ENCODE data around the gene CATSPER4.

The CATSPER4 gene

DNA sequence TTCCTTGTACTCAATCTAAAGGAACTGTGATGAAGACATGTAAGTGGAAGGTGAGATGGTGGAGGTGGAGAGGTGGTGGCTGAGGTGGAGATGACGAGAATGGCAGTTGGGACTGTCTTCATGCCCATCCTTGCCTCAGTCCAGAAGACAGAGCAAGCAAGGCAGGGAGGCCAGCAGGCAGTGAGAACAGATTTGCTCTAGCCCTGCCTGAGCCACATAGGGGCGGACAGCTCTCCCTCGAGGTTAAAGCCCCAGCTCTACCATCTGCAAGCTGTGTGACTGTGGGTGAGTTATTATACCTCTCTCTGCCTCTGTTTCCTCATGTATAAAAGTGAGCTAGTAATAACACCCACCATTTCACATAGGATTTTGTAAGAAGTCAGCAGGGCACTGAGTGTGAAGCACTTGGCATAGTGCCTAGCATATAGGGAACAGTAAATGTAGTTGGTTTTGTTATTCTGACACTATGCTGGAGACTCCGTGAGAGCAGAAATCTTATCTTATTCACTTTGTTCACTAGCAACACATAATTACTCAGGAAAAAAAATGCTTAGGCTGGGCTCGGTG is 36.4 kb upstream of the CATSPER4 start:
- TF ChIP-seq, protein P1, sequence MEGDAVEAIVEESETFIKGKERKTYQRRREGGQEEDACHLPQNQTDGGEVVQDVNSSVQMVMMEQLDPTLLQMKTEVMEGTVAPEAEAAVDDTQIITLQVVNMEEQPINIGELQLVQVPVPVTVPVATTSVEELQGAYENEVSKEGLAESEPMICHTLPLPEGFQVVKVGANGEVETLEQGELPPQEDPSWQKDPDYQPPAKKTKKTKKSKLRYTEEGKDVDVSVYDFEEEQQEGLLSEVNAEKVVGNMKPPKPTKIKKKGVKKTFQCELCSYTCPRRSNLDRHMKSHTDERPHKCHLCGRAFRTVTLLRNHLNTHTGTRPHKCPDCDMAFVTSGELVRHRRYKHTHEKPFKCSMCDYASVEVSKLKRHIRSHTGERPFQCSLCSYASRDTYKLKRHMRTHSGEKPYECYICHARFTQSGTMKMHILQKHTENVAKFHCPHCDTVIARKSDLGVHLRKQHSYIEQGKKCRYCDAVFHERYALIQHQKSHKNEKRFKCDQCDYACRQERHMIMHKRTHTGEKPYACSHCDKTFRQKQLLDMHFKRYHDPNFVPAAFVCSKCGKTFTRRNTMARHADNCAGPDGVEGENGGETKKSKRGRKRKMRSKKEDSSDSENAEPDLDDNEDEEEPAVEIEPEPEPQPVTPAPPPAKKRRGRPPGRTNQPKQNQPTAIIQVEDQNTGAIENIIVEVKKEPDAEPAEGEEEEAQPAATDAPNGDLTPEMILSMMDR (IDR thresholded peaks at IDR 0.05) = no peak
- peaks cover 9% of the 10 kb centered on the region for H3K27me3 Mint-ChIP-seq (ENCODE audit: low read depth, poor library complexity)

DNA sequence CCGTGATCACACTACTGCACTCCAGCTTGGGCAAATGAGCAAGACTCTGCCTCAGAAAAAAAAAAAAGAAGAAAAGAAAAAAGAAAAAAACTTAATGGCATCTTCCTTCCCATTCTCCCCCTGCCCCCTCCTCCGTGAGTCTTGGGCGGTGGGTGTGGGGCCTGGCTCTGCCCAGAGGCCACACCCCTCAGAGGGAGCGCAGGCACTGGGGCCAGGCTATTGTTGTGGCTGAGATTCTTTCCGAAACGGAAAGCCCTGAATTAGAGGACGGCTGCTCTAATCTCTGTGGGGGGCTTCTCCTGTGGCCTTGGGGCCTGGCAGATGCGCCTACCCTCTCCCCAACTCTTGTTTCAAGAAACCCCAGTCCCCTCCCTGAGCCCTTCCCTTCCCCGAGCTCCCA is 35.7 kb upstream of the CATSPER4 start:
- Mint-ChIP-seq H3K36me3 (ENCODE audit: low read depth) (no peaks in the 10 kb centered on the region), H3K4me1 (peaks cover 65% of the 10 kb centered on the region), H3K9me3 (no peaks in the 10 kb centered on the region), H3K27ac (no peak overlapping the region), H3K27me3 (ENCODE audit: low read depth, poor library complexity) (peaks cover 9% of the 10 kb centered on the region), H3K4me3 (peak overlapping the region; percentile 64)
- no peak for DNase-seq
- TF ChIP-seq, protein P1 (IDR thresholded peaks at IDR 0.05) = no peak

More for the DNA sequence above, 36.4 kb upstream of the CATSPER4 start:
- no peaks in the 10 kb centered on the region for H3K36me3 Mint-ChIP-seq (ENCODE audit: low read depth)
- H3K9me3 Mint-ChIP-seq = no peaks in the 10 kb centered on the region
- peaks cover 58% of the 10 kb centered on the region for H3K4me1 Mint-ChIP-seq
- DNase-seq = no peak
- no peak overlapping the region for H3K4me3 Mint-ChIP-seq
- no peak overlapping the region for H3K27ac Mint-ChIP-seq

GRCh38 chr1:26155370-26156284 is 34.8 kb upstream of the CATSPER4 start:
- H3K9me3 Mint-ChIP-seq = no peaks in the 10 kb centered on the region
- DNase-seq = no peak
- H3K27me3 Mint-ChIP-seq (ENCODE audit: low read depth, poor library complexity) = peaks cover 5% of the 10 kb centered on the region
- no peaks in the 10 kb centered on the region for H3K36me3 Mint-ChIP-seq (ENCODE audit: low read depth)
- TF ChIP-seq, protein P1 (IDR thresholded peaks at IDR 0.05) = no peak
- H3K4me1 Mint-ChIP-seq = peaks cover 68% of the 10 kb centered on the region
- H3K4me3 Mint-ChIP-seq = peak overlapping the region; percentile 64
- peak overlapping the region; percentile 36 for H3K27ac Mint-ChIP-seq

GRCh38 chr1:26156285-26157038 is 33.9 kb upstream of the CATSPER4 start:
- DNase-seq = peak; percentile 40
- H3K9me3 Mint-ChIP-seq = no peaks in the 10 kb centered on the region
- H3K4me3 Mint-ChIP-seq = peak overlapping the region; percentile 47
- H3K27ac Mint-ChIP-seq = no peak overlapping the region
- H3K36me3 Mint-ChIP-seq (ENCODE audit: low read depth) = no peaks in the 10 kb centered on the region
- no peaks in the 10 kb centered on the region for H3K27me3 Mint-ChIP-seq (ENCODE audit: low read depth, poor library complexity)
- peaks cover 70% of the 10 kb centered on the region for H3K4me1 Mint-ChIP-seq
- TF ChIP-seq, protein P1 (IDR thresholded peaks at IDR 0.05) = no peak

DNA sequence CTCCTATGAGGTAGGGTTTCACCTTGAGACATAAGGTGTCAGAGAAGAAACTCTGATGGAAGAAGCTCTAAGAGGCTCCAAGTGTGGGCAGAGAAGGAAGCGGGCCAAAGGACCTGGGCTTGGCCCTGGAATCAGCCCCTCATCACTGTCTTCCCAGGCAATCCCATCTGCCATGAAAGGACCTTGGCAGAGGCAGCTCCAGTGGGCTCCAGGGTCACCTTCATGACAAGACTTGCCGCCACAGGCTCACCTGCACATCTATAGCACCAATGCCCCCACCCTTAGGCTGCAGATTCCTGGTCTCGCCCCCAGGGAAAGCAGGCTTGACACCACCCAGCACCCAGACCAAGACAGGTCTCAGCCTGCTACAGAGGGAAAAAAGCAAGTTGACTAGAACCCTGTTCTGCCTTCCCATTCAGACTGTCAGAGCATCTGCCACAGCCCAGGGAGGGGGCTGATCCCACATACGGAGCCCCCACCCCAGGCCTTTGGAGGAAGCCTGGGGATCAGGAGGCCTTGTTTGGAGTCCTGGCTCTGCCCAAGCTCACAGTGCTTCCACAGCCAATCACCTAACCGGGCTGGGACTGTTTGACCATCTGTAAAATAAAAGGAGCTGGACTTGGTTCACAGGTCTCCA is 32.0 kb upstream of the CATSPER4 start:
- no peak for DNase-seq
- H3K4me1 Mint-ChIP-seq = peaks cover 73% of the 10 kb centered on the region

More for the DNA sequence above, 32.0 kb upstream of the CATSPER4 start:
- TF ChIP-seq, protein P1 (IDR thresholded peaks at IDR 0.05) = no peak
- Mint-ChIP-seq H3K36me3 (ENCODE audit: low read depth) (no peaks in the 10 kb centered on the region), H3K4me3 (peak overlapping the region; percentile 62), H3K9me3 (no peaks in the 10 kb centered on the region), H3K27me3 (ENCODE audit: low read depth, poor library complexity) (peaks cover 12% of the 10 kb centered on the region), H3K27ac (peak overlapping the region; percentile 83)
